HG03457 (cell line): ENCODE results near the gene SF3A2.

Experiments used
- ATAC-seq: cut with Tn5 transposase; IDR thresholded peaks from one replicate; pipeline ENCODE4 v1.9.1; 2021; ENCODE audit warnings: moderate number of reproducible peaks; ENCODE audit not compliant: unreplicated experiment

SF3A2 gene

DNA sequence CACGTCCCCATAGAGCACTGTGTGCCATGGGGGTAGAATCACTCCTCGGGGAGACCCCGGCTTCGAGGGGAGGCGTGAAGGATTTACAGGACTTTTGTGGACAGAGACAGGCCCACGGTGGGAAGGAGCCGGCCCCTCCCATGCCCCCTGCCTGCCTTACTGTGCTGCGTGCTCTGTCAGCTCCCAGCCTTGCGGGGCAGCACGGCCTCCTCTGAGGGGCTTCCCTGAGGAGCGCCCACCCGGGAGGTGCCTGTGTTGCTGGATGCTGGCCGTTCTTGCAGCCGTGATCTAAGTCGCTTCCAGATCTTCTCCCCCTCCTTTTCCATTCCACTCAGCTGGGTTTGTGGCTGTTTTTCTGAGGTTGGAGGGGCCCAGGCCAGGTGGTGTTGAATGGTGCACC, 29.6 kb upstream of the SF3A2 start:
- no peak for ATAC-seq

GRCh38 chr19:2207991-2208860, 28.4 kb upstream of the SF3A2 start:
- no peak for ATAC-seq

DNA sequence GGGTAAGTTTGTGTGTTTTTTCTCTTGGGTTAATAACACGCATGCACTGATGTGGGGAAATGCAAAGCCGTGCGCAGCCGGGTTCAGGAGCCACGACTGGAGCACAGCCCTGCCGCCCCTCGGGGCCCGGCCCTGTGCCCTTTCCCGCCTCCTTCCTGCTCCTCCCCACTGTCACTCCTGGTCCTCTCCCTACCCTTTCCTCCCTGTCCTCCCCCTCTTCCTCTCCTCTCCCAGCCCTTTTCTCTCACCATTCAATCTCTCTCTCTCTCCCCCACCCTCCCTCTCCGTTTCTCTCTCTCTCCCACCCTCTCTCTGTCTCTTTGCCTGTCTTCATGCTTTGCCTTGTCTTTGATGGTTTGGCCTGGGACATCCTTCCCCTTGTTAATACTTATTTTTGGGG, 27.6 kb upstream of the SF3A2 start:
- no peak for ATAC-seq

DNA sequence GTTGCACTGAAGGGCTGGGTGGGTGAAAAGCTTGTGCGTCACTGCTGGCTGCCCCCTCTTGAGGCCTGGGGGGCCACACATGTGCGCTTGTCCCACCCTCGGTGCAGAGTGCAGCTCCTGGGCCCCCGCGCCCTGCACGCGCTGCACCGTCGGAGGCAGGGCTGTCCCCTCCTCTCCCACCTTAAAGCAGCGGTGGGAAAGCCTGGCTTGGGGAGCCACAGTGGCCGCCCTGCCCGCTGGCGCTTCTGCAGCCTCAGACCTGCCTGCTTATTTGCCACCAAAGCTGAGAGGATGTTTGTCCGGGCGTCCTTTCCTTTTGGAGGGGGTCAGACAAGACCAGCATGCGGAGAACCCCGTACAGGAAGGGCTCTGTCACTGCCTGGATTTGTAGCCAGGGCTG, 27.2 kb upstream of the SF3A2 start:
- no peak for ATAC-seq

GRCh38 chr19:2210206-2210605, 26.4 kb upstream of the SF3A2 start:
- ATAC-seq: no peak

DNA sequence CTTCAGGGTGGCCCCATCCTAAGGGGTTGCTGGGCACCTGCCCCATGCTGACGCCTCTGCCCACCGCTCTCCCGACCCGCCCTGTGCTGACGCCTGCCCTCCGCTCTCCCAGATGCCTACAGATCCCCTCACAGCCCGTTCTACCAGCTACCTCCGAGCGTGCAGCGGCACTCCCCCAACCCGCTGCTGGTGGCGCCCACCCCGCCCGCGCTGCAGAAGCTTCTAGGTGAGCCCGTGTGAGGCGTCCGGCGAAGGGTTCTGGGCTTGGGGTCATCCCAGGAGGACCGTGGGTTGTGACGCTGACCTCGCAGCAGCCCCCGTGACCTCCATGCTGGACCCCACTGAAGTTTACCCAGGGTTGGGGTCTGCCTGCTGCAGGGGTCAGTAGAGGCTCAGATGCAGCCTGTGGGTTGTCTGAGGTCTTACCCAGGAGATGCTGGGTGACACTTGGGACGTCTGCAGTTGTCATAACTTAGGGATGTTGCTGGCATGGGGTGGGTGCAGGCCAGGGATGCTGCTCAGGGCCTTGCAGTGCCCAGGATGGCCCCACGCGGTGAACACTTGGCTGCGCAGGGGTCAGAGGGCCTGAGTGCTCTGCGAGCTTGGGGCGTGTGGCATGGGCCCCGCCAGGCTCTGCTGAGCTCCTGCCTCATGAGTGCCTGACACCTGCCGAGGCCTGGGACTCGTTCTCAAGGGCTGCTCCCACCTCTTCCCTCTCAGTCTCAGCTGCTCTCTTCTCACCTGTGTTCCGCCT, 25.5 kb upstream of the SF3A2 start:
- no peak for ATAC-seq

DNA sequence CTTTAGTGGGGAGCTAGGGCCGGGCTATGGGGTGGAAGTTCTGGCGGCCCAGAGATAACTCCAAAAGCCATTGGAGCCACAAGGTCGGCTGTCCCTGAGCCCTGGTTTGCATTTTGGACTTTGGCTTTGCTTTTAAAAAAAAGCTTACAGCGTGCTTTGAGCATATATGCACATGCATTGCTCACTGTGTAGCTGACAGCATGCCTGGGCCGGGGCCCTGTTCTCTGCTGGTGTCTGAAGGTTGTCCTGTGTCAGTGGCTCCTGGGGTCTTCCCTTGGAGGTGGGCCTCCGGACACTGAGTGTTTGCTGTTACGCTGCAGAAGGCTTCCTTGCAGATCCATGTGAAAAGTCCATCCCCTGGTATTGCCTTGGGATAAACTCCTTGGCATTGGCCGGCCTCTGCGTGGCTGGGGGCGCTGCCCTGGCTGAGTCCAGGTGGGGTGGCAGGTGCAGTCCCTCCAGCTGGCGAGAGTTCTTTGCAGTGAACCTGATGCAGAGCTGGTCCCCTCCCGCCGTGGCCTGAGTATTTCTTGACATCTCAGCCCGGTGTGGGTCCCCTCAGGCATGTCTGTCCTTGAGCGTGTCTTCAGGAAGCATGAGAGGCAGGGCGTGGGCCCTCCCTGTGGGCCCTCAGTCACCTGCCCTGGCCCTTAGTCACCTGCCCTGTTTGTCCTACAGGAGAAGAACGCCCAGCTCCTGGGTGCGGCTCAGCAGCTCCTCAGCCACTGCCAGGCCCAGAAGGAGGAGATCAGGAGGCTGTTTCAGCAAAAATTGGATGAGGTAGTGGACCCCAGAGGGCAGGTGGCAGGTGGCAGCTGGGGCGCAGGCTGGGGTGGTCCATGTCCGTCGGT, 23.5 kb upstream of the SF3A2 start:
- ATAC-seq: no peak

DNA sequence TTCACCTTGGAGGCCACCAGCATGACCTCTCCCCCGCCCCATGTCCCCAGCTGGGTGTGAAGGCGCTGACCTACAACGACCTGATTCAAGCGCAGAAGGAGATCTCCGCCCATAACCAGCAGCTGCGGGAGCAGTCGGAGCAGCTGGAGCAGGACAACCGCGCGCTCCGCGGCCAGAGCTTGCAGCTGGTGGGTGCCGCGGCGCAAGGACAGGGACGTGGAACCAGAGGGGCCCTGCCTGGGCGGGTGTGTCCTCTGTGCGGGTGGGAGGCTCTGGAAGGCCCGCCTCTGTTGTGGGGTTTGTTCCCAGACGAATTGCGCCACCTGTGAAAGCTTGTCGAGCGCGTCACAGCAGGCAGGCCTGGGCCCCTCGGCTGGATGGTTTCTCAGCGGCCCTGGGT, 22.8 kb upstream of the SF3A2 start:
- no peak for ATAC-seq

- ATAC-seq: no peak
Observed at GRCh38 chr19:2214251-2214650, 22.4 kb upstream of the SF3A2 start.

GRCh38 chr19:2215281-2215751, 21.3 kb upstream of the SF3A2 start:
- ATAC-seq: no peak

GRCh38 chr19:2216361-2217225, 20.0 kb upstream of the SF3A2 start:
- no peak for ATAC-seq

GRCh38 chr19:2217591-2217990, 19.0 kb upstream of the SF3A2 start:
- ATAC-seq: no peak

GRCh38 chr19:2219726-2220125, 16.9 kb upstream of the SF3A2 start:
- no peak for ATAC-seq

DNA sequence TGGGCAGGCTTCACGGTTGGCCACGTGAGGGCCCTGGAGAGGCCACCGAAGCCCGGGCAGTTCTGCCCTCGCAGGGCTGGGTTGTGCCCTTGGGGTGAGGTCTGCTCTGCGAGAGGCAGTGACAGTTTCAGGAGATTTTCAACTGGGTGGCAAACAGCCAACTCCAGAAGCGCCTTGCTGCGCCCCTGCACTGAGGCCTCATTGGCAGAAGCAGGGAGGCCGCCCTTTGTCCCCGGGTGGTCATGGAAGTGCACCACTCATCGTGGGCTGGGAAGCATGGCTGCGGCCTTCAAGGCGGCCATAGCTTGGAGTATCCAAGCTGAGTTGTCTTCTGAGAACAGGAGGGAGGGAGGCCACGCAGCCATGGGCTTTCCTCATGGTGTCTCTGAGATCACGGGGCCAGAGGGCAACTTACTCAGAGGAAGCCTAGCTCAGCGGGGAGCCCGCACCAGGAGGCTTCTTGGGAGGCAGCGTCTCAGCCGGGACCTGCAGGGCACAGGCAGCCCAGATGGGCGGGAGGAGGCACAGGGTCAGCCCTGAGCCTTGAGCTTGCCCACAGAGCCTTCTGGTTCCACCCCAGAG, 15.3 kb upstream of the SF3A2 start:
- ATAC-seq: no peak

GRCh38 chr19:2221918-2222317, 14.7 kb upstream of the SF3A2 start:
- ATAC-seq: no peak

DNA sequence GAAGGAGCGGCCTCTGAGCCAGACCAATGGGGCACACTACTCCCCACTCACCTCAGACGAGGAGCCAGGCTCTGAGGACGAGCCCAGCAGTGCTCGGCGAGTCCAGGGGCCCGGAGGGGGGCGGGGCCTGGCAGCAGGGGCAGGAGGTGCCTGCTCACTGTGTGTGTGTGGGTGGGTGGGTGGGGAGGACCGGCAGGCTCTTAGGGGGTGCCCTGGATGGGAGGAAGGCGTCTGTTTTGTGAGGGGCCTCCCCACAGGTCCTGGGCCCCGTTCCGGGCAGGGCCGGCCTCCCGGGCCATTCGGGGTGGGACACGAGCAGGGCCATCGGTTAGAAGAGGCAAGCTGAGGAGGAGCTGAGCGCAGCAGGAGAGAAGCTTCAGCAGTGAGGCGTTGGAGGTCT, 13.2 kb upstream of the SF3A2 start:
- ATAC-seq: no peak

DNA sequence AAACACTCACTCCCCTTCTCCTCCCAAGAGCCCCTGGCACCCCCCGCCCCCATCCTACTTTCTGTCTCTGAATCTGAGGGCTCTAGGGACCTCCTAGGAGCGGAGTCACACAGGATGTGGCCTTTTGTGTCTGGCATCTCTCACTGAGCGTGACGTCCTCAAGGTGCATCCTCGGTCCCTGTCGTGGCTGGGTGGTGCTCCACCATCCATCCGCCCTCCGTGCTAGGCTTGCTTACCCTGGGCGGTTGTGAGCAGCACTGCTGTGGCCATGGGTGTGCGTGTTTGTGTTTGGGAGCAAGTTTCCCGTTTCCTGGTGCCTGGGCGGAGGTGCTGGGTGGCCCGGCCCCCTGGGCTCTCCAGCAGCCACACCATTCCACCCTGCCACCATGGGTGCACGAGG, 12.7 kb upstream of the SF3A2 start:
- ATAC-seq: no peak

- ATAC-seq: no peak
Observed at GRCh38 chr19:2224754-2225349, 11.8 kb upstream of the SF3A2 start.

- ATAC-seq: no peak
Observed at GRCh38 chr19:2225415-2226050, 11.1 kb upstream of the SF3A2 start.
